GM21367 (cell line): ENCODE results near the gene ITCH.
"Not testable (repeated sequence)": the region's sequence is repeated elsewhere in the genome, so short reads cannot be mapped to it uniquely, and the experiment has no call there.

ENCODE experiments used
- ATAC-seq: cut with Tn5 transposase; IDR thresholded peaks from one replicate; pipeline ENCODE4 v1.9.1; 2021; ENCODE audit not compliant: unreplicated experiment

Gene ITCH

DNA sequence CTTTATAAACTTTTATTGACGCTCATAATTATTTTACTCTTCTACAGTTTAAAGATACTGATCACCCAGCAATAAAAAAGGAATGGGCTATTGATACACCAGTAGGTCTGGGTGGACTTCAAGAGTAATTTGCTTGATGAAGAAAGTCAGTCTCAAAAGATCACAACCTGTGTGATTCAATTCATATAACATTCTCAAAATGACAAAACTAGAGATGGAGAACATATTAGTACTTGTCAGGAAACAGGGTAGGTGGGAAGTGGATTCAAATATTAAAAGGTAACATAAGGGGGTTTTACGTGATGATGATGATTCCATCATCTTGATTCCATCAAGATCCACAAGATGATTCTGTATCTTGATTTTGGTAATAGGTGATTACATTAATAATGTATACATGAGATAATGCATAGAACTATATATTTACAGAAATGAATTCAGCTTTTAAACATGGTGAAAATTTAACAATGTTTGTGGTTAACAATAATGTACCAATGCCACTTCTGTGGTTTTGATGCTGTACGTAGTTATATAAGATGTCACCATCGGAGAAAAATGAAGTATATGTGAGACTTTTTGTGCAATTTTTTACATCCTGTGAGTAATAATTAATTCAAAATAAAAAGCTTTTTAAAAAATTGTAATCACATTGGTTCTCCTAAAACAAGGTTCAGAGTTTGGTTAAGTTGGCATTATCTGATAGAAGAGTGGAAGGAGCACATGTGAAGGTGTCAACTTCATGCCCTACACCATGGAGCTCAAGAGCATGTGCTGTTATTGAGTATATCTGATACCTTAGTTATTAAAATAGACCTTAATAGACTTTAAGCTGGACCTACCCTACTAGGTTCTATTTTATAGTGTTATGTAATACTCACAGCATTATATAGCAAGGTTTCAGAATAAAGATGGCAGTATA, 86.9 kb downstream of the ITCH start:
- no peak for ATAC-seq

DNA sequence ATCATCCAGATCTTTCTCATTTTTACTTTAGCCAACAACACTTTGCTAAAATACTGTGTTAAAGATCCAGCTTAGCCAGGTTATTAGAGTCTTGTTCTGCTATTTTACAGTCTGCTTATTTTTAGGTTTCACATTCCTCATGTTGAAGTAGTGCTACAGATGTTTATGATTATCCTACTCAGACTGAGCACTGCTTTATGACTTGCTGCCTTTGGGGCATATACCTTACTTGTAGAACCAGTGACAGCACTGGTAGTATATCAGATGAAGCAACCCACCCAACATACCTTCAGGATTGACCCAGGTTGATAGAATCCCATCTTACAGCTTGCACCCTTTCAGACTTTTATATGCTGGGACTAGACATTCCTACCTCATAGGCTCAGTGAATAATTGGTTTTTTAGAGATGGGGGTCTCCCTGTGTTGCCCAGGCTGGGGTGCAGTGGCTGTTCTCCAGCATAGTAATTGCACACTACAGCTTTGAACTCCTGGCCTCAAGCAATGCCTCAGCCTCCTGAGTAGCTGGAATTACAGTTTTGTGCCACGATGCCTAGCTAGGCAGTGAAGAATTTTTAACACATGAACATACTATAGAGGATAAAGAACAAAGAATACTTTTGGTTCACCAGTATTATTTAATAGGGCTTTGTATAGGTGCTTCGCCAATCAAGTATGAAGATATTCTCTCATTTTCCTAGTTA, 89.4 kb downstream of the ITCH start:
- no peak for ATAC-seq

DNA sequence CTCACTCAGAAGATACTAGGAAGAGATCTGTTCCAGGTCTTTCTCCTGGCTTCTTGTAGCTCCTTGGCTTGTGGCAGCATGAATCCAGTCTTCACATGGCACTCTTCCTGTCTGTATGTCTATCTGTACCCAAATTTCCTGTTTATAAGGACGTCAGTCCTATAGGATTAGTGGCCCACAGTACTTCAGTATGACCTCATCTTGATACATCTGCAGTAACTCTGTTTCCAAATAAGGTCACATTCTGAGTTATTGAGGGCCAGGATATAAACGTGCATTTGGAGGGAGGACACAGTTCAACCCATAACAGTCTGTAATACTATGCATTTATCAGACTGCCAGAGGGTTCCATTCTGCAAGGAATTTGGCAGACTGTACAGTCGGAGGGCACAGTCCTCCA, 95.6 kb downstream of the ITCH start:
- no peak for ATAC-seq

DNA sequence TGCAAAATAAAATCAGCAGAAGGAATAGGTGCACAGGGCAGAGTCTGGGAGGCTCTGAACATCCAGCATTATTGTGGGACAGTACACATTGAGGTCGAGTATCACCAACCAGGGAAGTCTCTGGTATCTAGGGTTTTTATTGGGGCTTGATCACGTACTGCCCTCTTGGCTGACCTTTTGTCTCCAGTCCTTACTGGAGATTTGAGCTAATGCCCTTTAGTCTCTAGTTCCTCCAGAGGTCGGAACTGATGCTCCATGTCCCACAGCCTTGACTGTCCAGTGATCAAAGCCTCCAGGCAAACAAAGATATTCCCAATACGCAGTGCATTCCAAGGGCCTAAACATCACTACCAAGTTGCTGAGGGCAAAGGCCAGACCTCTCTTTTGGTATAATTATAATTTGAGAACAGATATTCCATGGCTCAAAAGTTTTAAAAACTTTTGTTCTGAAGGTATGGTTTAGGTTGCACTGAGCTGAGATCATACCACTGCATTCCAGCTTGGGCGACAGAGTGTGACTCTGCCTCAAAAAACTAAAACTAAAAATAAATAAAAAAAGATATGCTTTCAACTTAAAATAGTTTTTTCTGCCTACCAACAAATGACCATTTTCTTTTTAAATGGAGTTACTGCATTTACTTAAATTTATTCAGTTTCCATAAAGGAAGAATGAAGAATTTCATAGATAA, 96.3 kb downstream of the ITCH start:
- no peak for ATAC-seq

DNA sequence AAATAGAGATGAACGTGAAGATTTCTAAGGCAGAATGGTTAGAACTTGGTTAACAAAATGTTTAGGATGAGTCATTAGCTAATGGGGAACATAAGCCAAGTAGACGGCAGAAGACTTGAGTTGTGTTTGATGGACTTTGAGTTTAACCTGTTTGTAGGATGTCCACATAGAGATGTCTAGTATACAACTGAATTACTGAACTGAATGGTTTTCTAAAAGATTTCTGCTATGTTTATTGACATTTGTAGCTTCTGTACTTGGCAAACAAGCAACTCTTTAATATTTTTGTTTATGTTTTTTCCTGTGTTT, 98.7 kb downstream of the ITCH start:
- no peak for ATAC-seq

DNA sequence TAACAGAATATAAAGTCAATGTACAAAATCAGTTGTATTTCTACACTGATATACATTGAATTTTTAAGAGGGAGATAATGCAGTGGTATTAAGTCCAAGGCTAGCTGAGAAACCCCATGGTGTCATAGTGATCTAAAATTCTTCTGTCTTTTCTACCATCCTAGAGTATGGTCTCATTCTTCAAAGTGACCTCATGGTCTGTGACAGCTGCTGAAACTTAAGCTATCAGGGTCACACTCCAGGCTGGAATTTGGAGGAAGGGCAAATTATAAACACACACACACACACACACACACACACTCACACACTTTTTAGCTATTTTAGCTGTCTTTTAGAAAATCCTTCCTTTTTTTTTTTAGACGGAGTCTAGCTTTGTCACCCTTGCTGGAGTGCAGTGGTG, 105.9 kb downstream of the ITCH start:
- no peak for ATAC-seq

DNA sequence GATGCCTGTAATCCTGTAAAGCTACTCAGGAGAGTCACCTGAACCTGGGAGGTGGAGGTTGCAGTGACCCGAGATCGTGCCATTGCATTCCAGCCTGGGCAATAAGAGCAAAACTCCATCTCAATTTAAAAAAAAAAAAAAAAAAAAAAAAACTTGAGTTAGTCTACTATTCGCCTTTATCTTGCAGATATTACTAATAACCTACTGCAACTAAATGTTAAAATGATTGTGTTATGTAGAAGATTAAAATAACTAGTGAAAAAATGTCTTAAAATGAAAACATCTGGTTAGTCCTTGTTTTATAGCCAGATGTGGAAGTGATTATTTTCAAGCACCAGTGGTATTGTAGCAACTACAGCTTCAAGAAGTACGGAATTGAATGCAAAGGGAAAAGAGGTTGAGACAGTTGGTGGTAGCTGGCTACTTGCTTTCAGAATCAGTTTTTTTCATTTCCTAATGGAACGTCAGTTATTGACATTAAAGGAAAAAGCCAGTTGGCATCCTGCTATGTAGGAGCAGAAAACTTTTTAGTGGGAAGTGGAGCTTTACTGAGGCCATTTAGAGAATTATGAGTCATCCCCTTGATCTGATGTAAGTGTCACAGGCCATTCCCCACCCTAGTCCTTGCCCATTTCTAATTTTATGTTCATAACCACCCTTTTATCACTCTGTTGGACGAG, 109.3 kb downstream of the ITCH start:
- ATAC-seq, result no peak

DNA sequence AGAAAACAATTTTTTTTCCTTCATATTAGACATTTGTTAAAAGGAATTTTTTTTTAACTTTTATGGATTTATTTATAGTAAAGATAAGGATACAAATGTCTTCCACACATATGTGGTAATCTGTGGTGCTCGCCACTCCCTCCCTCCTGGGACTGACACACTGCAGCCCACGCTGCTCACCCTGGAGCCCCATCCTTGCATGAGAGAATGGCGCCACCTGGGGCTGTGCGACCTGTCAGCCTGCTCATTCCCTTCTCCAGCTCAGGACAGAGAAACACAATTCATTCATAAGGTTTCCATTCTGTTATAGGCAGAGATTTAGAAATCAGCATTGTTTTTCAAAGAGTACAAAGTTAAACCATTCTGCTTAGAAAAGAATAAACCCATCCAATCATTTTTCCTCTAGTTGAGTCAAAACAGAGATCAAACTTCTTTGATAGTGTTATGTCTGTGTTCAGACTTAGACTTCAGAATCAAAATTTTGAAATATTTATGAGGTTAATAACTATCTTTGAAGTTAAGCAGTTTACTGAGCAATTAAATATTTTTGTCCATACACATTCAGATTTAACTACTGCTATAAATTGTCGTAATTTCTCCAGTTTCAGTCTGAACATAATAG, 110.3 kb downstream of the ITCH start:
- ATAC-seq, result no peak

DNA sequence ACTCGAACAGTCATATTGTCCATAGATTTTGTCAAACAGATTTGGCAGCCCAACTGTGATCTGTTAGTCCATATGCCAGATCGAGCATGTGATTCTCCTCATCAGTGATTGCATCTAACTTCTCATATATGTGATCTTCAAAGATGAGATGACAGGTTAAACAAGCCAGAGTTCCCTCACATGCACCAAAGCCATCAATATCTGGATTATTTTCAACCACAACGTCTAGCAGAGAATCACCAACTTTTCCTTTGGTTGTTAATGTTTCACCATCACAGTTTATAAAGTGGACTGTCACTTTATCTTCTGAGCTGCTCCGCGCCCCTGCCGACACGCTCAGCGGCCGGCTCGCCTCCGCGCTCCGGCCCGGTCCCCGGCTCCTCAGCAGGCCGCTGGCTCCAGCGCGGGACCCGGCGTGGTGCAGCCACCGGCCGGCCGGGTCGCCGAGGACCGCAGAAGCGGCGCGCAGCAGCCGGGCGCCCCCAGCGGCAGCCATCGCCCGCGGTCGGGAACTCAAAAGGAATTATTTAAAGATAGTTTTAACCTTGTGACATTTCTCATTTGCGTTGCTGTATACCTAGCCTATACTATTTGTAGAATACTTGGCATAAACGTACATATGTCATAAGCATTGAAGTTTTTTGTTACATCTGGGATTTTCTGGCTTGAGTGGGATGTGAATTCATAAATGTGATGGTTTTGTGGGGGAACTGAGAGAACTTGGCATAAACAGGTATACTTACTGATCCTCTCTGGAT, 113.1 kb downstream of the ITCH start:
- no peak for ATAC-seq

DNA sequence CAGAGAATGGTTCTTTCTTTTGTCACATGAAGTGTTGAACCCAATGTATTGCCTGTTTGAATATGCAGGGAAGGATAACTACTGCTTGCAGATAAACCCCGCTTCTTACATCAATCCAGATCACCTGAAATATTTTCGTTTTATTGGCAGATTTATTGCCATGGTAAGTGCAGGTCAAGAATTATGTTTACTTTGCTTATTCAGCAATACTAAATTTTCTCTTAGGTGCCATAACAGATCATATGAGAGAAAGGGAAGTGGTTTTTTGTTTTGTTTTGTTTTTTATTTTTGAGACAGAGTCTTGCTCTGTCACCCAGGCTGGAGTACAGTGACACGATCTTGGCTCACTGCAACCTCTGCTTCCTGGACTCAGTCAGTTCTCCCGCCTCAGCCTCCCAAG, 116.6 kb downstream of the ITCH start:
- no peak for ATAC-seq

DNA sequence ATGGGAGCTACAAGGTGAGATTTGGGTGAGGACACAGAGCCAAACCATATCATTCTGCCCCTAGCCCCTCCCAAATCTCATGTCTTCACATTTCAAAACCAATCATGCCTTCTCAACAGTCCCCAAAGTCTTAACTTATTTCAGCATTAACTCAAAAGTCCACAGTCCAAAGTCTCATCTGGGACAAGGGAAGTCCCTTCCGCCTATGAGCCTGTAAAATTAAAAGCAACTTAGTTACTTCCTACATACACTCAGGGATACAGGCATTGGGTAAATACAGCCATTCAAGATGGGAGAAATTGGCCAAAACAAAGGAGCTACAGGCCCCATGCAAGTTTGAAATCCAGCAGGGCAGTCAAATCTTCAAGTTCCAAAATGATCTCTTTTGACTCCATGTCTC, 119.1 kb downstream of the ITCH start:
- not testable (repeated sequence) for ATAC-seq

DNA sequence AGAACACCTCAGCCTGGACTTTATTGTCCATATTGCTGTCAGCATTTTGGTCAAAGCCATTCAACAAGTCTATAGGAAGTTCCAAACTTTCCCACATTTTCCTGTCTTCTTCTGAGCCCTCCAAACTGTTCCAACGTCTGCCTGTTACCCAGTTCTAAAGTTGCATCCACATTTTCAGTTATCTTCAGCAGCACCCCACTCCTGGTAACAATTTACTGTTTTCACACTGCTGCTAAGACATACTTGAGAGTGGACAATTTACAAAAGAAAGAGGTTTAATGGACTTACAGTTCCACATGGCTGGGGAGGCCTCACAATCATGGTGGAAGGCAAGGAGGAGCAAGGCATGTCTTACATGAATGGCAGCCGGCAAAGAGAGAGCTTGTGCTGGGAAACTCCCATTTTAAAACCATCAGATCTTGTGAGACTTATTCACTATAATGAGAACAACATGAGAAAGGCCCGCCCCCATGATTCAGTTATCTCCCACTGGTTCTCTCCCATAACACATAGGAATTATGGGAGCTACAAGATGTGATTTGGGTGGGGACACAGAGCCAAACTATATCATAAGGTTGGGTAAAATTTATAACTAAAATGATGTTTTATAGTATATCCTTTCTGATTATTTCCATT, 120.6 kb downstream of the ITCH start:
- not testable (repeated sequence) for ATAC-seq

DNA sequence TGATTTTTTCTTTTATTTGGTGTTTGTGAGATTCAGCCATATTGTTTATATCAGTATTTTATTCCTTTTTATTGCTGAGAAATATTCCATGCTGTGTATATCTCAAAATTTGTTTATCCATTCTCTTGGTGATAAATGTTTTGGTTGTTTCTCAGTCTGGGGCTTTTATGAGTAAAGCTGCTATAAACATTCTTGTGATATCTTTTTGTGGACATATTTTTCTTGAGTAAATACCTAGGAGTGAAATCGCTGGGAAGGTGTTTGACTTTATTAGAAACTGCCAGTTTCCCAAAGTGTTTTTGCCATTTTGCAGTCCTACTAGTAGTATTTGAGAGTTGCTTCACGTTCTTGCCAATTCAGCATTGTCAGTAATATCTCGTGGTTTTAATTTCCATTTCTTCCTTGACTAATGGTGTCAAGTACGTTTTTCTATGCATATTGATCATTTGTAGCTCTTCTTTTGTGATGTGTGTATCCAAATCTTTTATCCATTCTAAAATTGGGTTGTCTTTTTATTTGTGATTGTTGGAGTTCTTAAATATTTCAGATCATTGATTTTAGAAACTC, 122.1 kb downstream of the ITCH start:
- ATAC-seq, result no peak

DNA sequence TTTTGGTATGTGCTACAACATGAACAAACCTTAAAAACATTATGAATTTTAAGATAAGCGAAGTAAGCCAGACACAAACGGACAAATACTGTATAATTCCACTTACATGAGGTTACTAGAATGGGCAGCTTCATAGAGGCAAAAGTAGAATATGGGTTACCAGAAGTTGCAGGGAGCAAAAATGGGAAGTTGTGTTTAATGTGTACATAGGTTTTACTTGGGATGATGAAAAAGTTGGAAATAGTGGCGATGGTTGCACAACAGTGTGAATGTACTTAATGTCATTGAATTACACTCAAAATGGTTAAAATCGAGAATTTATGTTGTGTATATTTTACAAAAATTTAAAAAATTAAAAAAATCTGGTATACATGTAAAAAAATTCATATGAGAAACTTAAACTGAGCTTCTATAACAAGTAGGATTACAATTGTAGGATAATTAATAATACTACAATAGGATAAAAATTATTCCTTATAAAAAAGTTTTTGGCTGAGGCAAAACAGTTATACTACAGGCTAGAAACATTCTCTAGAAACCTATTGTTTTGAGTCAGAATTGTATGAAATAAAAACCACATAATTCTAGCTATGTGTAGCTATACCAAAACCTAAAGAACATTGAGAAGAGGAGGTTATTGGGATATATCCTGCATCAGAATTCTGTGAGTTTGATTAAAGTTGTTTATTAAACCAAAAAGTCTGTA, 128.3 kb downstream of the ITCH start:
- no peak for ATAC-seq

DNA sequence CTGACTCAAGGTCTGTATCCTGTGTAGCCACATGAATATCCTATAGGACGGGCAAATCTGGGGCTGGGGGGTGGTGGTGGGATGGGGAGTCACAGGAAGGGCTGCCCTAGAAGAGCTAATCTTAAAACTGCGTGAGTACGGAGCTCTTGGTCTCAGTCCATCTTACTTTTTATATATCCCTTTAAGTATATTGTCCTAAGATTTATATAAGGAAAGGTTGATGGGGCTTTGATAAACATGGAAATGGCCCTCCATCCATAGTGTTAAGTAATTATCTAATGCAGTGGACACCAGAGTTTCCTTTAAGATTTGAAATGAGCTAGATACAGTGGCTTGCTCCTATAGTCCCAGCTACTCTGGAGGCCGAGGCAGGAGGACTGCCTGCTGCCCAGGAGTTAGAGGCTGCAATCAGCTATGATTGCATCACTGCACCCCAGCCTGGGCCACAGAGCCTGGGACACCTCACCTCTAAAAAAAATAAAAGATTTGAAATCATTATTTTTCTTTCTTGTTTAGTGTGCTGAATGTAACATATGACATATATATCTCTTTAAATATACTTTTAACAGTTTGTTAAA, 128.9 kb downstream of the ITCH start:
- ATAC-seq, result no peak

DNA sequence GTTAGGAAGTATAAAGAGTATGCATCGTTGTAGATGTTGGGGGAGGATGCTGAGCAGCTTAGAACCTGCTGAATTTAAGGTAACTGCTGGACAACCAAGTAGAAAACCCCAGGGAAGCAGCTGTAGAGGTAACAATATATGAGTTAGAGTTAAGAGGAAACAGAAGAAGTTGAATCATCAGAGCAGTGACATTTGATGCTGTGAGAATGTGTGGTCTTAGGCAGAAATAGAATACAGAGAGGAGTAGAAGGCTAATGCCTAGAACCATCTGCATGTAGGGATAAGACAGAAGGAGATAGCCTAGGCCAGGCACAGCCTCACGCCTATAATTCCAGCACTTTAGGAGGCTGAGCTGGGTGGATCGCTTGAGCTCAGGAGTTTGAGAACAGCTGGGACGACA, 130.6 kb downstream of the ITCH start:
- no peak for ATAC-seq

DNA sequence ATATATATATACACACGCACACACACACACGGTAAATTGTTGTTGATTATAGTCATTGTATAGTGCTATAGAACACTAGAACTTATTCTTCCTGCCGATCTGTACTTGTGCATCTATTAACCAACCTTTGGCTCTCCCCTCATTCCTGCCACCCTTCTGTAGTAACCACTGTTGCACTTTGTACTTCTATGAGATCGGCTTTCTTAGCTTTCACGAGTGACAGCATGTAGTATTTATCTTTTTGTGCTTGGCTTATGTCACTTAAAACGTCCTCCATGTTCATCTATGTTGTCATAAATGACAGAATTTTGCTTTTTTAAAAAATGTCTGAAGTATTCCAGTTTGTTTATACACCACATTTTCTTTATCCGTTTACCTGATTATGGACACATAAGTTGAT, 132.2 kb downstream of the ITCH start:
- no peak for ATAC-seq

DNA sequence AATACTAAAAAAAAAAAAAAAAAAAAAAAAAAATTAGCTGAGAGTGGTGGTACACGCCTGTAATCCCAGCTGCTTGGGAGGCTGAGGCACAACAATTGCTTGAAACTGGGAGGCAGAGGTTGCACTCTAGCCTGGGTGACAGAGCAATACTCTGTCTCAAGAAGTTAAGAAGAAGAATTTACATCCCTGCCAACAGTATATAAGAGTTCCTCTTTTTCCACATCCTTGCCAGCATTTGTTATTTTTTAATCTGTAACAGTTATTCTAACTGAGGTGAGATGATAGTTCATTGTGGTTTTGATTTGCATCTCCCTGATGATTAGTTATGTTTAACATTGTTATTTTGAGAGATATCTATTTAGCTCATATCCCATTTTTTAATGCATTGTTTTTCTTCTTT, 132.8 kb downstream of the ITCH start:
- ATAC-seq, result no peak
